GM23338 (cell line): Measurements from ENCODE around the gene HDAC9. TPM values are rescaled to one million over a fixed set of nuclear protein-coding genes. Genes with fewer than 3 reads are reported as not detected.

Source experiments
- ATAC-seq: fragments of 200-7000 bp; cut with Tn5 transposase; 3 replicates; pipeline ENCODE4 v1.9.1; 2020
- DNase-seq: peaks from one replicate; pipeline ENCODE4 v3.0.0-alpha.2; 2015; ENCODE audit warnings: low spot score
- H2AFZ ChIP-seq: fragments of 200-600 bp; sonication (generic); 2 replicates; pipeline ENCODE4 v1.8.0; 2016; ENCODE audit warnings: antibody characterized with exemption, mild to moderate bottlenecking, moderate library complexity
- H3F3A ChIP-seq: fragments of 200-600 bp; sonication (generic); replicated peaks from 2 replicates; pipeline ENCODE4 v1.8.0; 2017; ENCODE audit warnings: antibody characterized with exemption, mixed run types, low read depth
- H3K27ac ChIP-seq: fragments of 200-600 bp; sonication (generic); 2 replicates; pipeline ENCODE4 v1.6.1; 2016; ENCODE audit warnings: low read depth
- H3K27me3 ChIP-seq: fragments of 200-600 bp; sonication (generic); 2 replicates; pipeline ENCODE4 v1.8.0; 2016; ENCODE audit warnings: mild to moderate bottlenecking, mixed run types, moderate library complexity; ENCODE audit not compliant: insufficient read depth
- H3K36me3 ChIP-seq: fragments of 200-600 bp; sonication (generic); 2 replicates; pipeline ENCODE4 v1.8.0; 2016; ENCODE audit warnings: mild to moderate bottlenecking; ENCODE audit not compliant: insufficient read depth
- H3K4me1 ChIP-seq: fragments of 200-600 bp; sonication (generic); 2 replicates; pipeline ENCODE4 v1.8.0; 2016; ENCODE audit warnings: mild to moderate bottlenecking, moderate library complexity; ENCODE audit not compliant: insufficient read depth
- H3K4me2 ChIP-seq: fragments of 200-600 bp; sonication (generic); 2 replicates; pipeline ENCODE4 v1.7.1; 2017; ENCODE audit warnings: mixed run types
- H3K4me3 ChIP-seq: fragments of 200-600 bp; sonication (generic); 2 replicates; pipeline ENCODE4 v1.6.1; 2016; ENCODE audit warnings: mixed run types
- H3K79me2 ChIP-seq: fragments of 200-600 bp; sonication (generic); replicated peaks from 2 replicates; pipeline ENCODE4 v1.8.0; 2017; ENCODE audit warnings: mild to moderate bottlenecking; ENCODE audit not compliant: insufficient read depth
- H3K9me2 ChIP-seq: fragments of 200-600 bp; sonication (generic); 2 replicates; pipeline ENCODE4 v1.8.0; 2017; ENCODE audit not compliant: insufficient read depth
- H4K20me1 ChIP-seq: fragments of 200-600 bp; sonication (generic); replicated peaks from 2 replicates; pipeline ENCODE4 v1.8.0; 2017; ENCODE audit warnings: mild to moderate bottlenecking; ENCODE audit not compliant: insufficient read depth
- H3K27ac Mint-ChIP-seq: 2 replicates; pipeline ENCODE4 v1.8.0; 2020; ENCODE audit warnings: inconsistent platforms, mild to moderate bottlenecking, moderate library complexity, mixed read lengths
- H3K27me3 Mint-ChIP-seq: 3 replicates; pipeline ENCODE4 v1.8.0; 2022; ENCODE audit warnings: low read depth, mild to moderate bottlenecking, moderate library complexity, mixed read lengths, inconsistent platforms; ENCODE audit not compliant: insufficient read depth, poor library complexity
- H3K36me3 Mint-ChIP-seq: 3 replicates; pipeline ENCODE4 v1.8.0; 2021; ENCODE audit warnings: low read depth, mild to moderate bottlenecking, inconsistent platforms, moderate library complexity, mixed read lengths
- H3K4me1 Mint-ChIP-seq: 3 replicates; pipeline ENCODE4 v1.8.0; 2020; ENCODE audit warnings: mild to moderate bottlenecking, inconsistent platforms, mixed read lengths
- H3K4me3 Mint-ChIP-seq: 3 replicates; pipeline ENCODE4 v1.8.0; 2021; ENCODE audit warnings: moderate library complexity, mild to moderate bottlenecking, inconsistent platforms, mixed read lengths
- H3K9me3 Mint-ChIP-seq: 3 replicates; pipeline ENCODE4 v1.8.0; 2020; ENCODE audit warnings: moderate library complexity, mild to moderate bottlenecking, inconsistent platforms, mixed read lengths
- CREB1 ChIP-seq: fragments of 250-450 bp; sonication (Bioruptor Pico); IDR thresholded peaks from 2 replicates; pipeline ENCODE4 v1.5.0; 2020; ENCODE audit warnings: low read depth, mild to moderate bottlenecking, moderate library complexity
- CTCF ChIP-seq, 2 experiments: fragments of 200-600 bp in 1 of 2; sonication (generic) in 1 of 2; conservative IDR thresholded peaks; 2 replicates each; pipeline versions ENCODE4 v1.5.1 to v1.6.1; 2016 to 2017; ENCODE audit warnings: antibody characterized with exemption in 2 of 2, low read depth in 2 of 2, mild to moderate bottlenecking in 2 of 2, moderate library complexity in 1 of 2
- ETS1 ChIP-seq: IDR thresholded peaks from 2 replicates; pipeline ENCODE4 v1.6.1; 2016; ENCODE audit warnings: antibody characterized with exemption
- EZH2 ChIP-seq: fragments of 200-600 bp; sonication (generic); IDR thresholded peaks from one replicate; pipeline ENCODE4 v1.8.0; 2017; ENCODE audit warnings: antibody characterized with exemption, mild to moderate bottlenecking, low read depth; ENCODE audit not compliant: unreplicated experiment
- EZH2phosphoT487 ChIP-seq: fragments of 200-600 bp; sonication (generic); IDR thresholded peaks from one replicate; pipeline ENCODE4 v1.8.1; 2018; ENCODE audit warnings: antibody characterized with exemption; ENCODE audit not compliant: unreplicated experiment
- JUNB ChIP-seq: IDR thresholded peaks from one replicate; pipeline ENCODE4 v1.6.1; 2016; ENCODE audit warnings: antibody characterized with exemption; ENCODE audit not compliant: unreplicated experiment
- NANOG ChIP-seq: IDR thresholded peaks from 2 replicates; pipeline ENCODE4 v1.6.1; 2016; ENCODE audit warnings: antibody characterized with exemption, borderline replicate concordance
- POLR2AphosphoS5 ChIP-seq: IDR thresholded peaks from 2 replicates; pipeline ENCODE4 v1.6.1; 2016; ENCODE audit warnings: antibody characterized with exemption, low read depth
- REST ChIP-seq: IDR thresholded peaks from one replicate; pipeline ENCODE4 v1.6.1; 2018; ENCODE audit warnings: antibody characterized with exemption; ENCODE audit not compliant: unreplicated experiment
- STAT1 ChIP-seq: IDR thresholded peaks from one replicate; pipeline ENCODE4 v1.6.1; 2016; ENCODE audit warnings: antibody characterized with exemption; ENCODE audit not compliant: unreplicated experiment
- ZNF114 ChIP-seq: fragments of 250-450 bp; sonication (Bioruptor Pico); IDR thresholded peaks from 2 replicates; pipeline ENCODE4 v1.5.0; 2020; ENCODE audit warnings: mild to moderate bottlenecking, moderate library complexity
- ZNF331 ChIP-seq: fragments of 250-450 bp; sonication (Bioruptor Pico); IDR thresholded peaks from 2 replicates; pipeline ENCODE4 v1.5.0; 2020; ENCODE audit warnings: low read depth, mild to moderate bottlenecking, moderate library complexity
- ZNF462 ChIP-seq: fragments of 250-450 bp; sonication (Bioruptor Pico); IDR thresholded peaks from 2 replicates; pipeline ENCODE4 v1.5.0; 2020; ENCODE audit warnings: mild to moderate bottlenecking, moderate library complexity
- polyA plus RNA-seq: library from polyadenylated mRNA; unstranded; fragments of >200 nt; fragmentation: Nextera tagmentation; extraction: Ambion mirVana; gene quantifications from 2 replicates; pipeline ENCODE4 v1.2.1, GENCODE V29; 2016
- total RNA-seq: library from RNA; depleted of rRNA; stranded (reverse); fragments of >200 nt; shearing (Covaris generic); gene quantifications from 2 replicates; pipeline ENCODE4 v1.2.3, GENCODE V29; 2014

Gene HDAC9
- total and polyA plus RNA-seq, 2 experiments from 2014 or later = 8.3 to 18.5 TPM

- H3K4me1 Mint-ChIP-seq = peaks cover 58% of the 10 kb centered on the region
- Histone ChIP-seq H3K27ac (no peak overlapping the region), H4K20me1 (no peaks in the 10 kb centered on the region), H3F3A (no peaks in the 10 kb centered on the region), H3K36me3 (no peaks in the 10 kb centered on the region), H3K4me2 (no peak overlapping the region), H3K79me2 (no peaks in the 10 kb centered on the region), H3K9me2 (no peaks in the 10 kb centered on the region), H3K4me1 (peaks cover 25% of the 10 kb centered on the region), H3K4me3 (no peak overlapping the region), H3K27me3 (no peaks in the 10 kb centered on the region), H2AFZ (no peak overlapping the region)
- H3K9me3 Mint-ChIP-seq = no peaks in the 10 kb centered on the region
- no peaks in the 10 kb centered on the region for H3K27me3 Mint-ChIP-seq
- no peaks in the 10 kb centered on the region; the same call in 2 of the 3 replicates for H3K36me3 Mint-ChIP-seq
- H3K4me3 Mint-ChIP-seq = peak overlapping the region; percentile 30; the same call in 2 of the 3 replicates
- DNase-seq (no peak), ATAC-seq (no peak)
- TF ChIP-seq ZNF114 (CRISPR knock-in tag) (no peak), REST (no peak), EZH2phosphoT487 (no peak), NANOG (no peak), JUNB (no peak), CTCF (conservative IDR thresholded peaks at IDR 0.05; ENCODE audit: low read depth in 2 of 2) (no peak), STAT1 (no peak), ETS1 (no peak), ZNF462 (CRISPR knock-in tag) (no peak), POLR2AphosphoS5 (no peak), ZNF331 (no peak), CREB1 (no peak), EZH2 (no peak)
- H3K27ac Mint-ChIP-seq = no peak overlapping the region
These were observed 2.8 kb downstream of the HDAC9 start for GRCh38 chr7:18498341-18498740.
